ENCODE results near the gene PLEKHH3. TPM values are rescaled to one million over a fixed set of nuclear protein-coding genes. Genes with fewer than 3 reads are reported as not detected.

PLEKHH3 gene, protein sequence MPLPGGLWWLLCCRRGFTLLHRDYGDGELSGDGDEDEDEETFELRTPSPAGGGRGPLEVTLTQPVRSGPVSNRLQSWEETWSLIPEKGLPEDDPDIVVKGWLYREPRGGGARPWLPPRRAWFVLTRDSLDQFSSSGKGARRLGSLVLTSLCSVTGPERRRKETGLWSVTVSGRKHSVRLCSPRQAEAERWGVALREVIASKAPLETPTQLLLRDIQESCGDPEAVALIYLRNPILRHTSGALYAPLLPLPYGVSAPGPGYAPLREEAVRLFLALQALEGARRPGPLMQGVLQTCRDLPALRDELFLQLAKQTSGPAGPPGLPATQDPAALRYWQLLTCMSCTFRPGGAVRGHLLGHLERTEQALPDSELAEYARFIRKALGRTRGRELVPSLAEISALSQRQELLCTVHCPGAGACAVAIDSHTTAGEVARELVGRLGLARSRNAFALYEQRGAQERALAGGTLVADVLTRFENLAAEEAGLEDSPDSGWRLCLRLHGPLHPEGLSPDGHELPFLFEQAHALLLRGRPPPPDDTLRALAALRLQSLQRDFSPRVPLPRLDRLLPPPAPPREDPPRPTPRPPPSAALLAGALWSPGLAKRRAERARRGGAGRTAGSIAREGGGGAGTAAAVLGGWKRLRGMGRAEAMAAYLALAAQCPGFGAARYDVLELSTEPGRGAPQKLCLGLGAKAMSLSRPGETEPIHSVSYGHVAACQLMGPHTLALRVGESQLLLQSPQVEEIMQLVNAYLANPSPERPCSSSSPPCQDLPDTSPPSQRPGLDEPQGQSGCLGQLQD
- 20.7 and 31.9 TPM in 2 replicates for total RNA-seq (2014; rRNA removed; shearing (Covaris generic))

DNA sequence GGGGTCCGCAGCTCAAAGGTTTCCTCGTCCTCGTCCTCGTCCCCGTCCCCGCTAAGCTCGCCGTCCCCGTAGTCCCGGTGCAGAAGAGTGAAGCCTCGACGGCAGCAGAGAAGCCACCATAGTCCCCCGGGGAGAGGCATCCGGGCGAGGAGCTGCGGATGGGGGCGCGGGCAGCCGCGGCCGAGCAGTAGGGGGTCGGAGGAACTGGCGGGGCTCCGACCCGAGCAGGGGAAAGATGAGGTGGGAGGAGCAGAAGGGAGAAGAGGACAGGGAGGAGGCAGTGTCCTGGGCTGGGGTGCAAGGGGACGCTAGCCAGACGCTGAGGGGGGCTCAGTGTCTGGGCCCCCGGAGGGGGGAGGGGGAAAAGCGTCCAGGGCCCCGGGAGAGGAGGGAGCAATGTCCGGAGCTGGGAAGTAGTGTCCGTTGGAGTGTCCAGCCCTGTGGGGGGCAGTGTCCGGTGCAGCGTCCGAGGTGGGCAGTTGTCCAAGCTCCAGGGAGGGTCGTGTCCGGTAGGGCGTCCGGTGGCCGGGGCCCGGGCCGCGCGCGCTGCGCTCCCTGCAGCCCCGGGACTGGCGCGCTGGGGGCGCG is at the start of gene PLEKHH3:
TSS of gene PLEKHH3 (minus strand) at position 571 of the 588 bp plus-strand sequence. CDS start at position 140, 431 bp downstream.

DNA sequence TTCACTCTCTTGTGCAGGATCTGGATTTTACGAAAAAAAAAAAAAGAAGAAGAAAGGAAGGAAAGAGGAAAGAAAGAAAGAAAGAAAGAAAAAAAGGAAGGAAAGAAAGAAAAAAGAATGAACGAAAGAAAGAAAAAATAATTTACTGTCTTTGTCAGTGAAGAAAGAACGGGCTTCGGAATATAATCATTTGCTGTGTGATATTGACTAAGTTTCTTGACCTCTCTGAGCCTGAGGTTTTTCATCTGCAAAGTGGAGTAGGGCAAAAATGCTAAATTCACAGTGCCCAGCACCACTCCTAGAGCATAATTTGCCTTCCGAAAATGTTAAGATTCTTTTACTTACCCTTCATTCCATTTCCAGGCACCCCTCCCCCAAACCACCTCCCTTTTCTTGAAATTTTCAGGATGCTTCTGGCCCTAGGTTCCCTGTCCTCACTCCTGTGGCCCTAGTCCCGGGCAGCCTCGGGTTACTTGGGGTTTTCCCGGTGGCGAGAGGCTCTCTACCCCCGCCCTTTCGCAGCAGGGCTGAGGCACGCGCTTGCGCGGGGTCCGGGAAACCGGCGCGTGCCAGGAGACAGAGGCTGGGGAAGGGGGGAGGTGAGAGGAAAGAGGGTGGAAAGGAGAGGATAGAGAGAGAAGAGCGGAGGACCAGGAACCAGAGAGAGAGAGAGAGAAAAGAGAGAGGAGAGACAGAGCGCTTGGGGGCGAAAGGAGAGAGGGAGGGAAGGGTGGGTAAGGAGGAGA is 5.4 kb upstream of the PLEKHH3 start, which contains the start of gene CNTNAP1:
TSS of gene CNTNAP1 (plus strand) at position 556 of the 746 bp plus-strand sequence. CDS start 299 bp downstream, outside the sequence.

DNA sequence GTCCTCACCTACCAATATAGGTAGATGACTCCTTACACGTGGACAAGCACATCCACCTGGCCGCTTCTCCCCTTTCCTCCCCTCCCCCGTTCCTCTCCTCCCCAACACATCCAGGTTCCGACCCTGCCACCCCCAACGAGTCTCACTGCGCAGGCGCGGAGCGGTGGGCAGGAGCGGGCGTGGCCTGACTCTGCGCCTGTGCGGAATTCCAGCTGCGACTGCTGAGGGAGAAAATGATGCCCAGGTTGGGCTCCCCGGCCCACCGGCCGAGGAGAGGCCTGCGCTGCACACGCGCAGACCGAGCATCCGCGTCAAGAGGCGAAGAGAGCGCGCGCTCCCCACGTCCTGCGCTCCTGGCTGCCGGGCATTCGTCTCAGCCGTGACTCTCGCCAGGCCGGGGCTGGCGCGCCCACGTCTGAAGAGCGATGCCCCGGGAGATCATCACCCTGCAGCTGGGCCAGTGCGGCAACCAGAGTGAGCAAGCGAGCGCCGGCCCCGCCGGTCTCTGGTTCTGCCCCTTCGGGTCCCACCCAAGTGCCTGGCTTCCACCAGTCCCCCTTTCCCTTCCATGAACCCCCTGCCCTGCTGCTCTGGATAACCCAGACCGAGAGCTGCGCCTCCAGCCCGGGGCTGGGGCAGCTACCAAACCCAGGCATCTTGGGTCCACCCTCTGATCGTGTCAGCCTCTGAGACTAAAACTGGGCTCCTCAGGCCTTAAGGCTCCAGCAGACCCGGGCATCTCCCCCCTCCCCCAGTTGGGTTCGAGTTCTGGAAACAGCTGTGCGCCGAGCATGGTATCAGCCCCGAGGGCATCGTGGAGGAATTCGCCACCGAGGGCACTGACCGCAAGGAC is 17.5 kb downstream of the PLEKHH3 start, which contains the start of gene TUBG2:
TSS of gene TUBG2 (plus strand) at position 206 of the 853 bp plus-strand sequence. CDS start at position 426, 220 bp downstream.

Small RNA genes within 50 kb of the gene (small RNA-seq; reads per million reads assigned to genes)
- gene MIR6780A, result not detected

Other genes with a start within 250 kb of the PLEKHH3 start
- 22.3 and 26.5 TPM in 2 replicates for gene ATP6V0A1, start 218.1 kb downstream of the PLEKHH3 start, total RNA-seq (2014; rRNA removed; shearing (Covaris generic))
- 31.4 and 37.1 TPM in 2 replicates for gene NAGLU, start 140.8 kb downstream of the PLEKHH3 start, total RNA-seq (2014; rRNA removed; shearing (Covaris generic))
- 3.8 and 5.0 TPM in 2 replicates for gene HSD17B1, start 124.1 kb downstream of the PLEKHH3 start, total RNA-seq (2014; rRNA removed; shearing (Covaris generic))
- 57.8 and 67.7 TPM in 2 replicates for gene COASY, start 114.8 kb downstream of the PLEKHH3 start, total RNA-seq (2014; rRNA removed; shearing (Covaris generic))
- 45.8 and 51.8 TPM in 2 replicates for gene MLX, start 109.9 kb downstream of the PLEKHH3 start, total RNA-seq (2014; rRNA removed; shearing (Covaris generic))
- 46.8 and 48.6 TPM in 2 replicates for gene PSMC3IP, start 99.3 kb downstream of the PLEKHH3 start, total RNA-seq (2014; rRNA removed; shearing (Covaris generic))
- 23.0 and 23.5 TPM in 2 replicates for gene RETREG3, start 67.6 kb downstream of the PLEKHH3 start, total RNA-seq (2014; rRNA removed; shearing (Covaris generic))
- 112 and 124 TPM in 2 replicates for gene TUBG1, start 67.3 kb downstream of the PLEKHH3 start, total RNA-seq (2014; rRNA removed; shearing (Covaris generic))
- 14.8 and 15.7 TPM in 2 replicates for gene TUBG2, start 17.7 kb downstream of the PLEKHH3 start, total RNA-seq (2014; rRNA removed; shearing (Covaris generic))
- 0.72 and 1.4 TPM in 2 replicates for gene CCR10, start 4.8 kb upstream of the PLEKHH3 start, total RNA-seq (2014; rRNA removed; shearing (Covaris generic))
- 15.5 and 15.7 TPM in 2 replicates for gene CNTNAP1, start 5.5 kb upstream of the PLEKHH3 start, total RNA-seq (2014; rRNA removed; shearing (Covaris generic))
- gene EZH1, start 68.0 kb upstream of the PLEKHH3 start, total RNA-seq (2014; rRNA removed; shearing (Covaris generic)), result 22.5 and 31.1 TPM in 2 replicates
- gene RAMP2, start 84.2 kb upstream of the PLEKHH3 start, total RNA-seq (2014; rRNA removed; shearing (Covaris generic)), result not detected in 2 replicates
- gene VPS25, start 96.5 kb upstream of the PLEKHH3 start, total RNA-seq (2014; rRNA removed; shearing (Covaris generic)), result 121 and 134 TPM in 2 replicates
- 16.1 and 27.3 TPM in 2 replicates for gene WNK4, start 103.6 kb upstream of the PLEKHH3 start, total RNA-seq (2014; rRNA removed; shearing (Covaris generic))
- 67.6 and 71.2 TPM in 2 replicates for gene COA3, start 121.7 kb upstream of the PLEKHH3 start, total RNA-seq (2014; rRNA removed; shearing (Covaris generic))
- gene CNTD1, start 121.9 kb upstream of the PLEKHH3 start, total RNA-seq (2014; rRNA removed; shearing (Covaris generic)), result 0.34 TPM in 1 of 2 replicates, not detected in the other
- gene BECN1, start 147.3 kb upstream of the PLEKHH3 start, total RNA-seq (2014; rRNA removed; shearing (Covaris generic)), result 151 and 165 TPM in 2 replicates
- 139 and 155 TPM in 2 replicates for gene PSME3, start 156.4 kb upstream of the PLEKHH3 start, total RNA-seq (2014; rRNA removed; shearing (Covaris generic))
- gene AOC2, start 167.6 kb upstream of the PLEKHH3 start, total RNA-seq (2014; rRNA removed; shearing (Covaris generic)), result 1.1 and 1.5 TPM in 2 replicates
- 0.13 and 0.30 TPM in 2 replicates for gene AOC3, start 174.2 kb upstream of the PLEKHH3 start, total RNA-seq (2014; rRNA removed; shearing (Covaris generic))
- gene G6PC1, start 223.8 kb upstream of the PLEKHH3 start, total RNA-seq (2014; rRNA removed; shearing (Covaris generic)), result not detected in 2 replicates